Measurements from ENCODE around the gene MATCAP1. TPM values are rescaled to one million over a fixed set of nuclear protein-coding genes. Genes with fewer than 3 reads are reported as not detected.
A peak's percentile ranks its signal among the peaks of the same experiment; 100 is the strongest.

The MATCAP1 gene
- total and polyA plus RNA-seq, 2 of the 13 experiments (the other 11 are each of a cell fraction or from before 2014, with no cell fraction given) = 11.2 to 24.5 TPM

DNA sequence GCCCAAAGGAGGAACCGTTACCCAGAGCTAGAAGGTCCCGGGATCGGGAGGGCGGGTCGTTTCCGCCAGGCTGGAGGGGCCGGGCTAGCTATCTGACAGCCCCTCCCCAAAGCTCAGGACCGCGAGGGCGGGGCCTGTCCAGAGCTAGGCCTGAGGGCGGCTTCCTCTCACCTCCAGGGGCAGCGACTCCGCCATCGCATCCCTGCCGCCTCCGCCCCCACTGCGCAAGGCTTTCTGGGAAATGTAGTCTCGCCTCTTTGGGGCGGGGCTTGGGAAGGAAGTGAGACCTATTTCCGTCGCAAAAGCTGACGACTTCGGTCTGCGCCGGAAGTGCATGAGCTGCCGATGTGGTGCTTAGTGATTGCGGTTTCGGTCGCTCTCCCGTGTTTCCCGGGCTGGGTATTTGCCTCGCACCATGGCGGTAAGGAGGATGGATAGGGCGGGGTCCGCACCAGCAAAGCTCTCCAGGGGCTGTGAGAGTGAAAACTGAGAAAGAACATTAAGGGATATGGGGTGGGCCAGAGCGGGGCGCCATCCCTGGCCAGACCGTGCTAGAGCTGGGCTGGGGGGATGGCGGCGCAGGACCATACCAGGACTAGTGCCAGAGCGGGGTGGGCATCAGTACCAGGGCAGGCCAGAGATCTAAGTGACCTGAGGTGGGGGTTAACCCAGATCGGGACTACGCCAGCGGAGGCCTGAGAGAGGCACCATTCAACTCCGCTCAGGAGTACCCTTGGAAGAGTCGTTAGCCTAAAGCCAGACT, 43.2 kb upstream of the MATCAP1 start, which contains the start of gene TMEM208 (continued):
- TF ChIP-seq SNAPC4 (CRISPR knock-in tag; IDR thresholded peaks at IDR 0.05) (no peak), PLRG1 (conservative IDR thresholded peaks at IDR 0.05) (no peak), SSRP1 (CRISPR knock-in tag; IDR thresholded peaks at IDR 0.05) (no peak), ZXDC (CRISPR knock-in tag; IDR thresholded peaks at IDR 0.05) (no peak), SCMH1 (CRISPR knock-in tag; IDR thresholded peaks at IDR 0.05; ENCODE audit: borderline replicate concordance) (no peak), ZNF556 (CRISPR knock-in tag; IDR thresholded peaks at IDR 0.05; ENCODE audit: borderline replicate concordance) (peak; percentile 98), ZNF496 (CRISPR knock-in tag; IDR thresholded peaks at IDR 0.05; ENCODE audit: insufficient replicate concordance) (no peak), HDAC6 (IDR thresholded peaks at IDR 0.05; ENCODE audit: low read depth, low read length) (no peak), ZSCAN30 (CRISPR knock-in tag; IDR thresholded peaks at IDR 0.05) (no peak), ZMYM4 (CRISPR knock-in tag; IDR thresholded peaks at IDR 0.05) (peak; percentile 80), ZNF34 (CRISPR knock-in tag; IDR thresholded peaks at IDR 0.05; ENCODE audit: borderline replicate concordance) (no peak; the same call in 1 of the 2 replicates)
- TF ChIP-seq, protein P1, sequence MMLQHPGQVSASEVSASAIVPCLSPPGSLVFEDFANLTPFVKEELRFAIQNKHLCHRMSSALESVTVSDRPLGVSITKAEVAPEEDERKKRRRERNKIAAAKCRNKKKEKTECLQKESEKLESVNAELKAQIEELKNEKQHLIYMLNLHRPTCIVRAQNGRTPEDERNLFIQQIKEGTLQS (CRISPR knock-in tag; IDR thresholded peaks at IDR 0.05) = peak; percentile 64; the same call in 1 of the 2 replicates
- TF ChIP-seq, protein P2, sequence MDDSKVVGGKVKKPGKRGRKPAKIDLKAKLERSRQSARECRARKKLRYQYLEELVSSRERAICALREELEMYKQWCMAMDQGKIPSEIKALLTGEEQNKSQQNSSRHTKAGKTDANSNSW (CRISPR knock-in tag; IDR thresholded peaks at IDR 0.05; ENCODE audit: borderline replicate concordance) = no peak
- TF ChIP-seq, protein P3, sequence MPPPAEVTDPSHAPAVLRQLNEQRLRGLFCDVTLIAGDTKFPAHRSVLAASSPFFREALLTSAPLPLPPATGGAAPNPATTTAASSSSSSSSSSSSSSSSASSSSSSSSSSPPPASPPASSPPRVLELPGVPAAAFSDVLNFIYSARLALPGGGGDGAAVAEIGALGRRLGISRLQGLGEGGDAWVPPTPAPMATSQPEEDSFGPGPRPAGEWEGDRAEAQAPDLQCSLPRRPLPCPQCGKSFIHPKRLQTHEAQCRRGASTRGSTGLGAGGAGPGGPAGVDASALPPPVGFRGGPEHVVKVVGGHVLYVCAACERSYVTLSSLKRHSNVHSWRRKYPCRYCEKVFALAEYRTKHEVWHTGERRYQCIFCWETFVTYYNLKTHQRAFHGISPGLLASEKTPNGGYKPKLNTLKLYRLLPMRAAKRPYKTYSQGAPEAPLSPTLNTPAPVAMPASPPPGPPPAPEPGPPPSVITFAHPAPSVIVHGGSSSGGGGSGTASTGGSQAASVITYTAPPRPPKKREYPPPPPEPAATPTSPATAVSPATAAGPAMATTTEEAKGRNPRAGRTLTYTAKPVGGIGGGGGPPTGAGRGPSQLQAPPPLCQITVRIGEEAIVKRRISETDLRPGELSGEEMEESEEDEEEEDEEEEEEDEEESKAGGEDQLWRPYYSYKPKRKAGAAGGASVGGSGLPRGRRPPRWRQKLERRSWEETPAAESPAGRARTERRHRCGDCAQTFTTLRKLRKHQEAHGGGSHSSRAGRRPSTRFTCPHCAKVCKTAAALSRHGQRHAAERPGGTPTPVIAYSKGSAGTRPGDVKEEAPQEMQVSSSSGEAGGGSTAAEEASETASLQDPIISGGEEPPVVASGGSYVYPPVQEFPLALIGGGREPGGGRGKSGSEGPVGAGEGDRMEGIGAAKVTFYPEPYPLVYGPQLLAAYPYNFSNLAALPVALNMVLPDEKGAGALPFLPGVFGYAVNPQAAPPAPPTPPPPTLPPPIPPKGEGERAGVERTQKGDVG (CRISPR knock-in tag; IDR thresholded peaks at IDR 0.05; ENCODE audit: borderline replicate concordance) = peak; percentile 88; the same call in 1 of the 2 replicates
- TF ChIP-seq, protein P4, sequence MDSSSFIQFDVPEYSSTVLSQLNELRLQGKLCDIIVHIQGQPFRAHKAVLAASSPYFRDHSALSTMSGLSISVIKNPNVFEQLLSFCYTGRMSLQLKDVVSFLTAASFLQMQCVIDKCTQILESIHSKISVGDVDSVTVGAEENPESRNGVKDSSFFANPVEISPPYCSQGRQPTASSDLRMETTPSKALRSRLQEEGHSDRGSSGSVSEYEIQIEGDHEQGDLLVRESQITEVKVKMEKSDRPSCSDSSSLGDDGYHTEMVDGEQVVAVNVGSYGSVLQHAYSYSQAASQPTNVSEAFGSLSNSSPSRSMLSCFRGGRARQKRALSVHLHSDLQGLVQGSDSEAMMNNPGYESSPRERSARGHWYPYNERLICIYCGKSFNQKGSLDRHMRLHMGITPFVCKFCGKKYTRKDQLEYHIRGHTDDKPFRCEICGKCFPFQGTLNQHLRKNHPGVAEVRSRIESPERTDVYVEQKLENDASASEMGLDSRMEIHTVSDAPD (CRISPR knock-in tag; IDR thresholded peaks at IDR 0.05) = no peak

All from HepG2 (cell line).